Bronchial smooth muscle cell (primary cell): ENCODE results near the gene DGKA. TPM values are rescaled to one million over a fixed set of nuclear protein-coding genes. Genes with fewer than 3 reads are reported as not detected.

ENCODE experiments used
- total RNA-seq: library from RNA; depleted of rRNA; stranded (reverse); fragments of >200 nt; gene quantifications from 2 replicates; pipeline ENCODE4 v1.2.1, GENCODE V29; 2014

The DGKA gene
- 36.4 and 38.0 TPM in 2 replicates for total RNA-seq

GRCh38 chr12:55930771-55931316, at the start of gene DGKA:
DGKA (plus strand) TSS chr12:55931162; CDS start chr12:55936504, 5,342 bp downstream.

GRCh38 chr12:55927588-55928502, 3.1 kb upstream of the DGKA start, which contains the start of gene PYM1:
PYM1 (minus strand) TSS chr12:55927894; CDS start chr12:55927761, 133 bp downstream.

GRCh38 chr12:55965941-55966407, 35.0 kb downstream of the DGKA start, which contains the start of gene PMEL:
PMEL (minus strand) TSS chr12:55966042; CDS start chr12:55966011, 31 bp downstream.

GRCh38 chr12:55966408-55967281, 35.7 kb downstream of the DGKA start, which contains the start of gene CDK2:
CDK2 (plus strand) TSS chr12:55966830; CDS start chr12:55967009, 179 bp downstream.

GRCh38 chr12:55973599-55974307, 42.8 kb downstream of the DGKA start, which contains the start of gene RAB5B:
RAB5B (plus strand) TSS chr12:55974078; CDS start chr12:55986961, 12,883 bp downstream.

GRCh38 chr12:55996715-55997534, 66.0 kb downstream of the DGKA start, which contains the start of gene SUOX:
SUOX (plus strand) TSS chr12:55997276; CDS start chr12:56002222, 4,946 bp downstream.

Other genes with a start within 250 kb of the DGKA start
- 2.7 and 3.8 TPM in 2 replicates for gene ITGA7, start 223.3 kb upstream of the DGKA start, total RNA-seq
- 154 and 162 TPM in 2 replicates for gene BLOC1S1, start 215.1 kb upstream of the DGKA start, total RNA-seq
- gene RDH5, start 210.8 kb upstream of the DGKA start, total RNA-seq, result 8.7 and 10.4 TPM in 2 replicates
- gene CD63, start 202.2 kb upstream of the DGKA start, total RNA-seq, result 3,848 and 5,531 TPM in 2 replicates
- gene GDF11, start 188.0 kb upstream of the DGKA start, total RNA-seq, result 4.5 and 5.0 TPM in 2 replicates
- 65.7 and 101 TPM in 2 replicates for gene SARNP, start 113.4 kb upstream of the DGKA start, total RNA-seq
- gene ORMDL2, start 113.1 kb upstream of the DGKA start, total RNA-seq, result 20.8 and 23.9 TPM in 2 replicates
- 55.8 and 58.3 TPM in 2 replicates for gene DNAJC14, start 101.6 kb upstream of the DGKA start, total RNA-seq
- 6.0 and 6.1 TPM in 2 replicates for gene MMP19, start 88.2 kb upstream of the DGKA start, total RNA-seq
- 29.8 and 43.8 TPM in 2 replicates for gene PYM1, start 3.3 kb upstream of the DGKA start, total RNA-seq
- 0.43 and 1.3 TPM in 2 replicates for gene PMEL, start 34.9 kb downstream of the DGKA start, total RNA-seq
- 4.5 and 6.8 TPM in 2 replicates for gene CDK2, start 35.7 kb downstream of the DGKA start, total RNA-seq
- 37.5 and 43.0 TPM in 2 replicates for gene RAB5B, start 42.9 kb downstream of the DGKA start, total RNA-seq
- gene SUOX, start 66.1 kb downstream of the DGKA start, total RNA-seq, result 12.2 and 13.1 TPM in 2 replicates
- 1.4 and 1.6 TPM in 2 replicates for gene IKZF4, start 89.9 kb downstream of the DGKA start, total RNA-seq
- 94.3 and 144 TPM in 2 replicates for gene RPS26, start 110.8 kb downstream of the DGKA start, total RNA-seq
- 0.63 and 0.94 TPM in 2 replicates for gene ERBB3, start 149.0 kb downstream of the DGKA start, total RNA-seq
- gene PA2G4, start 173.4 kb downstream of the DGKA start, total RNA-seq, result 86.1 and 108 TPM in 2 replicates
- 3,876 and 6,422 TPM in 2 replicates for gene RPL41, start 185.5 kb downstream of the DGKA start, total RNA-seq
- gene ZC3H10, start 187.1 kb downstream of the DGKA start, total RNA-seq, result 6.0 and 8.2 TPM in 2 replicates
- gene ESYT1, start 197.1 kb downstream of the DGKA start, total RNA-seq, result 138 and 202 TPM in 2 replicates
- 124 and 137 TPM in 2 replicates for gene MYL6B, start 221.4 kb downstream of the DGKA start, total RNA-seq
- gene MYL6, start 227.2 kb downstream of the DGKA start, total RNA-seq, result 2,436 and 3,376 TPM in 2 replicates